ENCODE results near the gene UBR3.

DNA sequence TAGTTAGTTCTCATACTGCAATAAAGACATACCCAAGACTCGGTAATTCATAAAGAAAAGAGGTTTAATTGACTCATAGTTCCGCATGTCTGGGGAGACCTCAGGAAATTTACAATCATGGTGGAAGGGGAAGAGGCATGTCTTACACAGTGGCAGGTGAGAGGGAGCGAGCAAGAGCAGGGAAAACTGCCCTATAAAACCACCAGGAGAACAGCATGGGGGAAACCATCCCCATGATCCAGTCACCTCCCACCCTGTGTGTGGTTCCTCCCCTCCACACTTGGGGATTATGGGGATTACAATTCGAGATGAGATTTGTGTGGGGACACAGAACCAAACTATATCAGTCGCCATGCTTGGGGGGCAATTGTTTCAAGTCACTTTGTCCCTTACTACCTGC, 29.7 kb upstream of the UBR3 start:
- TF ChIP-seq CTCF (conservative IDR thresholded peaks at IDR 0.05 in 1 of 2, IDR thresholded peaks at IDR 0.05 in 1 of 2; ENCODE audit: extremely low read depth in 1 of 2, insufficient read depth in 1 of 2, low read depth in 1 of 2, low read length in 2 of 2) = no peak
- no peak for TF ChIP-seq EZH2 (IDR thresholded peaks at IDR 0.05; ENCODE audit: borderline replicate concordance, low read length)

Data from mammary epithelial cell (primary cell).